ENCODE data around the gene SLK.

Gene SLK

DNA sequence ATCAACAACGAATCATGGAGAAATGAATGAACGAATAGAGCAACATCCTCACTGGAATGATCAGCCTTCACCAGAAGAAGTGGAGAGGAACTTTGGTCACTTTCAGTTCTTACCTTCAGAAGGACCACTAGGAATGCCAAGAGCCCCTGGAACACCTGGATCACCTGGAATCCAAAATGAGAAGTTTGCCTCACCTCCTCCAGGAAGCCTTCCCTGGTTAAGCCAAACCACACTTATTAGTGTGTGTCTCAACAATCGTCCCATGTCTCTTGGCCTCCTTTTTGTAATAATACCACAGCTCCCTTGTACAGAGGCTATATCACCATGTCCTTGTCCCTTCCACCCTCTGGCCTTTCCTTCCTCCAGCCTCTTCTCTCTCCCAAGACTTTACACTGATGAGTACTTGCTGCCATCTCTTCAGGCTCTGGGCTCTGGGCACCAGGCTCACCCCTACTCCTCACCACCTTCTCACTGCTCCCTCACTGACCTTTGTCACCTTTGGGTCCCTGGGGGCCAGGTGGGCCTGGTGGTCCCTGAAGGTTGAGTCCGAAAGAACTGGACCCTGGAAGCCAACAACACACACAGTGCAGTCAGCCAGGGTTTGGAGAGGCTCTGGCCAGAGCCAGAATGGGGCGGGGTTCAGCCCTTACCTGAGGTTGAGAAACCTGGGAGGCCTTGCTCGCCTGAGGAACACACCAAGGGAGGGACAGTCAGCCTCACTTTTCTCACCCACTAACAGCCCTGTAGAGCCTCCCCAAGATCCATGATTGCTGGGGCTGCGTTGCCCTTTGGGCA, 72.2 kb downstream of the SLK start:
- H3K27me3 ChIP-seq (ENCODE audit: control insufficient read depth in 1 of 2, insufficient read depth in 2 of 2, low read length in 2 of 2): no peaks in the 10 kb centered on the region
- no peak overlapping the region for H3K9ac ChIP-seq (ENCODE audit: low read length in 2 of 2)
- H3K9me3 ChIP-seq (ENCODE audit: control insufficient read depth in 2 of 2, low read length in 2 of 2): no peaks in the 10 kb centered on the region
- no peak overlapping the region for H3K4me3 ChIP-seq (ENCODE audit: low read length in 2 of 2)
- no peak overlapping the region for H3K27ac ChIP-seq (ENCODE audit: low read length)
- no peaks in the 10 kb centered on the region for H3K4me1 ChIP-seq (ENCODE audit: control insufficient read depth, insufficient read depth, low read length)
- no peaks in the 10 kb centered on the region for H3K36me3 ChIP-seq (ENCODE audit: control insufficient read depth in 2 of 2, insufficient read depth in 2 of 2, low read length in 2 of 2)

DNA sequence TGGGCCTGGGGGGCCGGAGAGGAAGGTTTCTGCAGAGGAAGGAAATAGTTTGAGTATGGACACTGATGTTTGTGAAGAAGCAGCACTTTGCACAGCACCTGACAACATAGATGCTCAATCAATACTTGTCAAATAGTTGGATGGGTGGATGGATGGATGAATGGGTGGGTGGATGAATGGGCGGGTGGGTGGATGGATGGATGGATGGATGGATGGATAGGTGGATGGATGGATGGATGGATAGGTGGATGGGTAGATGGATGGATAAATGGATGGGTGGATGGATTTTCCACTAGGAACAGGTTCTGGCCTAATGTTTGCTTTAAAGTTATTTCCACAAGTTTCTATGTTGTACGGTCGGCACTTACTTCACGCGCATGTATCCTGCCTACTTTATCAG, 73.4 kb downstream of the SLK start:
- H3K9me3 ChIP-seq (ENCODE audit: control insufficient read depth in 2 of 2, low read length in 2 of 2): no peaks in the 10 kb centered on the region
- H3K9ac ChIP-seq (ENCODE audit: low read length in 2 of 2): no peak overlapping the region
- H3K36me3 ChIP-seq (ENCODE audit: control insufficient read depth in 2 of 2, insufficient read depth in 2 of 2, low read length in 2 of 2): no peaks in the 10 kb centered on the region
- H3K27ac ChIP-seq (ENCODE audit: low read length): no peak overlapping the region
- no peak overlapping the region for H3K4me3 ChIP-seq (ENCODE audit: low read length in 2 of 2)
- no peaks in the 10 kb centered on the region for H3K27me3 ChIP-seq (ENCODE audit: control insufficient read depth in 1 of 2, insufficient read depth in 2 of 2, low read length in 2 of 2)
- H3K4me1 ChIP-seq (ENCODE audit: control insufficient read depth, insufficient read depth, low read length): no peaks in the 10 kb centered on the region

DNA sequence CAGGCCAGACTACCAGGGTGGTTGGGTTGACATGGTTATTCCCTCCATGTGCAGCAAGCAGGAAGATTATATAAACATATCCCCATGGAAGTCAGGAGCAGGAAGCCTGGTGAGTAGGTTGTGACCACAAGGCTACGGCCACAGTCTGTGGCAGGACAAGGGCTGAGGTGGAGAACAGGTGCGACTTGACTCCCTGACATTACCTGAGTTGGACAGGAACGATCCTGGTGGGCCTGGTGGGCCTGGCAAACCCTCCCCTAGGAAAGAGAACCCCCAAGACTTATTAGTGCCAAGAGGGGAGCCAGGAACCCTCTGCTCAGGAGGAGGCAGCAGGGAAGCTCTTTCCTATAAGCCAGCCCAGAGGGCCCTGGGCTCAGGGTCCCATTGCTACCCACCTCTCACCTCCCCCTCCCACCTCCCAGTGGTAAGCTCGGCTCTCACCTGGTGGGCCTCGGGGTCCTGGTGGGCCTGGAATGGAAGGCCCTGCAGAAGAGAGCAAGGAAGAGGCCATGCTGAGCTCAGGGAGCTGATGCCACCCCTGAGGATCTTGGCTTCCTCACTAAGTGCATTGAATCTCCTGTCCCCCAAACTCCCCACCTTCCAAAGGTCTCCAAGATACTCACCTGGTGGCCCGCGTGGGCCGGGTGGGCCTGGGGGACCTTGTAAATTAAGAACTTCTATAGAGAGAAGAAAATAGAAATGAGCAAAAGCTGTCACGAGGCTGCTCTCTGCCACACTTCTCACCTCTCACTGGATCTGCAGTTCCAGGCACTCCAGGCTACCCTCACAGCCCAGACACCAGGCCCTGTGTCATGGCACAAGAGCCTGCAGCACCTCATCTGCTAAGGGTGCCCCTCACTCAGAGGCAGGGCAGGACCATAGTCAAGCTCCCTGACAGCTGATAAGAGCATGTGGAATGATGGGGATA, 74.2 kb downstream of the SLK start:
- no peaks in the 10 kb centered on the region for H3K36me3 ChIP-seq (ENCODE audit: control insufficient read depth in 2 of 2, insufficient read depth in 2 of 2, low read length in 2 of 2)
- no peaks in the 10 kb centered on the region for H3K27me3 ChIP-seq (ENCODE audit: control insufficient read depth in 1 of 2, insufficient read depth in 2 of 2, low read length in 2 of 2)
- no peaks in the 10 kb centered on the region for H3K9me3 ChIP-seq (ENCODE audit: control insufficient read depth in 2 of 2, low read length in 2 of 2)
- H3K9ac ChIP-seq (ENCODE audit: low read length in 2 of 2): no peak overlapping the region
- H3K27ac ChIP-seq (ENCODE audit: low read length): no peak overlapping the region
- no peak overlapping the region for H3K4me3 ChIP-seq (ENCODE audit: low read length in 2 of 2)
- H3K4me1 ChIP-seq (ENCODE audit: control insufficient read depth, insufficient read depth, low read length): no peaks in the 10 kb centered on the region

DNA sequence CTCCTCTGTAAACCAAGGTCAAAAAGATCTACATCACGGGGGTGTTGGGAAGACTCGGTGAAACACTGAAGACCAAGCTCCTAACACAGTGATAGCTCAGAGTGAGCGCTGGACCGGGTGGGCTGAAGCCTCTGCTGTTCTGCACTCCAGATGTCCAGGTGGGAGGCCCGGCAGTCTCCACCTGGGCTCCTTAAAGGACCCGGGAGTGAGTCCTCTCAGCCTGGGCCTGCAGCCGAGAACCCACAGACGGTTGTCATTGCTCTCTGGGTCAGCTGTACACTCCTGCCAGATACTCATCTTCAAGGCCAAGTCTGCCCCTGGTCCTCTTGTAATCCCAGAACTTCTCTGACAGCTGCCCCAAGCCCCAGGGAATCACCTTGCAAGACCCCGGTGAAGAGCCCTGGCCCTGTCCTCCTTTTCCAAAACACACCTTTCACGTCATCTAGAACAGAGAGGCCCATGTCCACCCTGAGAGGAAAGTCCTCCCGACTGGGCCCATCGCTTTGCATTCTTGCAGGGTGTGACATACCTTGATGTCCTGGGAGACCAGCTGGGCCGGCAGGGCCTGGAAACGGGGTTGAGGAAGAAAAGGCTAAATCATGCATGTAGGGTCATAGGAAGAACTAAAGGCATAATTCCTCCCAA, 75.1 kb downstream of the SLK start:
- no peak overlapping the region for H3K9ac ChIP-seq (ENCODE audit: low read length in 2 of 2)
- H3K27ac ChIP-seq (ENCODE audit: low read length): no peak overlapping the region
- no peaks in the 10 kb centered on the region for H3K36me3 ChIP-seq (ENCODE audit: control insufficient read depth in 2 of 2, insufficient read depth in 2 of 2, low read length in 2 of 2)
- H3K4me1 ChIP-seq (ENCODE audit: control insufficient read depth, insufficient read depth, low read length): no peaks in the 10 kb centered on the region
- H3K9me3 ChIP-seq (ENCODE audit: control insufficient read depth in 2 of 2, low read length in 2 of 2): no peaks in the 10 kb centered on the region
- no peak overlapping the region for H3K4me3 ChIP-seq (ENCODE audit: low read length in 2 of 2)
- H3K27me3 ChIP-seq (ENCODE audit: control insufficient read depth in 1 of 2, insufficient read depth in 2 of 2, low read length in 2 of 2): no peaks in the 10 kb centered on the region

DNA sequence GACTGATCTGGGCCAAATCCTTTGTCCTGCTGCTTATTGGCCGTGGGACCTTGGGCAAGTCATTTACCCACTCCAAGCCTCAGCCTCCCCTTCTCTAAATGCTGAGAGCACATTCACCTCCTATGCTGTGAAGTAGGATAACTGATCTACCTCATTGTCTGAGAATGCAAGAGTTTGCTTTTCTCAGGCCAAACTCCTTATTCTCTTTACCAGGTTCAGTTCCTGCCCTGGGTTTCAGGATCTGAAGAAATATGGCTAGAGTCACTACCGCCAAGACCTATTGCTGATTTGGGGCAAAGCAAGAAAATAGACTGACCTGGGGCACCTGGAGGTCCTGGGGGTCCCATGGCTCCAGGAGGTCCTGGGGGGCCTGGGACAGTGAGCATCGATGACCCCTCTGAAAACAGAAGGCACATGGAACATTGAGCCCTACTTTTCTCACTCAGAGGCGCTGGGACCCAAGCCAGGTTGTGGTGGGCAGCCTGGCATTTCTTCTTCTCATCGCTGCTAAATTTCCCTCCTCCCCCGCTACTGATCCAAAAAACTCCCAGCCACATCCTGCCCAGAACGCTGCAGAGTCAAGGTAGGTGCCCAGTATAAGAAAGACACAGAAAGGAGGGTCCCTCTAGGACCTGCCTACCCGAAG, 76.4 kb downstream of the SLK start:
- no peaks in the 10 kb centered on the region for H3K36me3 ChIP-seq (ENCODE audit: control insufficient read depth in 2 of 2, insufficient read depth in 2 of 2, low read length in 2 of 2)
- no peaks in the 10 kb centered on the region for H3K27me3 ChIP-seq (ENCODE audit: control insufficient read depth in 1 of 2, insufficient read depth in 2 of 2, low read length in 2 of 2)
- H3K4me1 ChIP-seq (ENCODE audit: control insufficient read depth, insufficient read depth, low read length): no peaks in the 10 kb centered on the region
- no peak overlapping the region for H3K4me3 ChIP-seq (ENCODE audit: low read length in 2 of 2)
- H3K27ac ChIP-seq (ENCODE audit: low read length): no peak overlapping the region
- no peaks in the 10 kb centered on the region for H3K9me3 ChIP-seq (ENCODE audit: control insufficient read depth in 2 of 2, low read length in 2 of 2)
- H3K9ac ChIP-seq (ENCODE audit: low read length in 2 of 2): no peak overlapping the region

DNA sequence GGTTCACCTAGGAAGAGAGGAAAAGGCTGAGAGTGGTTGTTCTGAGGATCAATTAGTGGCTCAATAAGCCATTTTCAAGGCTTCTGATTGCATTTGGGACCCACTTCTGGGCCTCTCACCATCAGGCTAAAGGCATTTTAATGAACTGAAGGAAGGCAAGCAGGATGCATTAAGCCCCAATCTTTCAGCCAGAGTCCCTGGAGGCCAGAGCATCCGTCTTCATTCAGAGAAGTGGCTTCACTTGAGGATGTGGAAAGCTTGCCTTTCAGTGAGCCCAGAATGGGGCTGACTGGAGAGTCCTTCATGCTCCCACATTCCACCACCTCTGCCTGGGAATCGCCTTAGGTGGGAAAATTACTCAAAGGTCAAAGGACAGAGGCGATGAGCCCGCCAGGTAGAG, 76.9 kb downstream of the SLK start:
- Histone ChIP-seq H3K27ac (ENCODE audit: low read length) (no peak overlapping the region), H3K4me1 (ENCODE audit: control insufficient read depth, insufficient read depth, low read length) (no peaks in the 10 kb centered on the region), H3K36me3 (ENCODE audit: control insufficient read depth in 2 of 2, insufficient read depth in 2 of 2, low read length in 2 of 2) (no peaks in the 10 kb centered on the region), H3K27me3 (ENCODE audit: control insufficient read depth in 1 of 2, insufficient read depth in 2 of 2, low read length in 2 of 2) (peaks cover 0 to 1% of the 10 kb centered on the region in 2 donors), H3K4me3 (ENCODE audit: low read length in 2 of 2) (no peak overlapping the region), H3K9ac (ENCODE audit: low read length in 2 of 2) (no peak overlapping the region), H3K9me3 (ENCODE audit: control insufficient read depth in 2 of 2, low read length in 2 of 2) (no peaks in the 10 kb centered on the region)

DNA sequence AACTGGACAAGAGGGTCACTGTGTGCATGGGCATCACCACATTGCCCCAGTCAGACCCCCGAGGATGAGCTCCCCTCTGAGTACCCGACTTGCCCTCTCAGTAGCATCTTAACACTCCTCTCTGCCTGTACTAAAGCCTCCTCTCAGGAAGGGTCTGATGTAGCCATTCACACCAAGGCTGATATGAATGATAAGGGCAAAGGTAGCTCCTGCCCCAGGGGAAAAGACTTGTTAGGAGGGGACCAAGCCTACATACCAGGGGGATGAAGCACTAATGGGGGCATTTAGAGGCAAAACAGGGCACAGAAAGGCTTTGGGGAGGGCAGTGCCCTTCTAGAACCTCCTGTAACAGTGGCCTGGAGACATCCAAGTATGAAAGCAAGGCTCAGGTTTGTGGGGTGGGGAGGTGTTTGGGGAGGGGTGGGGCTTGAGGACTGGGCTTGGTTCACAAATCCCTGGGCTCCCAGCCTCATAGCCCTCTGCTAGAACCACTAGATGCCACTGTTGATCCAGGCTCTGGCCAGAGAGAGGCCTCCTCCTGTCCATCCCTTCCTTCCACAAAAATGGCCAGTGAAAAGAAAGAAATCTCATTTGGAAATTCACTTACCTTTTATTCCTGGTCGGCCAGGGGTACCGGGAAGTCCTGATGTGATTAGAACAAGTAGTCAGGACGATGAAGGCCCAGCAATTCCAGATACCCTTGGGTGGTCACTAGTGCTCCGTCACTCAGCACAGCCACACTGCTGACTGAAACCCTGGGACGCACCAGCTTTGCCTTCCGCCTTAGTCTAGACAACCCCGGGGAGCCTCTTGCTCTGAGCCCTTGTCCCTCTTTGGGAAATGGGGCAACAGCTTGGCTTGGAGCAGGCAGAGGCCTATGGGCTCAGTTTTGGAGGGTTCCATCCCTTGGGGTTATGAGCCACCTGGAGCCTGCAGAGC, 78.5 kb downstream of the SLK start:
- H3K27ac ChIP-seq (ENCODE audit: low read length): no peak overlapping the region

DNA sequence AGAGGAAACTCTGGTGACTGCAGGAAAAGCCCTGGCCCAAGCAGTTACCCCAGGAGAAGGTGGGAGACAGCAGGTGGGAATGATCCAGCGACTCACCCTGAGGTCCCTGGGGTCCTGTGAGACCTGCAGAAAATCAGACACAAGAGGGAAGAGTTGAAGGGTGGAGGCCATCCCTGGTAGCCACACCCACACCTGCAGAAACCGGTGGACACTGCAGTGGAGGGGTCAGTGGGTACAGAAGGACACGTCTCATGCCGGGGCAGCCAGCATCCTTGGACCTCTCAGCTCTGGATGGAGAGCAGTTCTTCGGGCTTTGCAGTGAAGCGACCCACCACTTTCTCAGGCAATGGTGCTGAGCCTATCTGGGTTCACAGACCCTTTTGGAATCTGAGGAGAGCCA, 79.7 kb downstream of the SLK start:
- no peak overlapping the region for H3K4me3 ChIP-seq (ENCODE audit: low read length in 2 of 2)
- H3K27ac ChIP-seq (ENCODE audit: low read length): no peak overlapping the region
- no peaks in the 10 kb centered on the region for H3K4me1 ChIP-seq (ENCODE audit: control insufficient read depth, insufficient read depth, low read length)
- H3K9ac ChIP-seq (ENCODE audit: low read length in 2 of 2): no peak overlapping the region
- no peaks in the 10 kb centered on the region for H3K36me3 ChIP-seq (ENCODE audit: control insufficient read depth in 2 of 2, insufficient read depth in 2 of 2, low read length in 2 of 2)
- peaks cover 0 to 2% of the 10 kb centered on the region in 2 donors for H3K27me3 ChIP-seq (ENCODE audit: control insufficient read depth in 1 of 2, insufficient read depth in 2 of 2, low read length in 2 of 2)
- H3K9me3 ChIP-seq (ENCODE audit: control insufficient read depth in 2 of 2, low read length in 2 of 2): no peaks in the 10 kb centered on the region

More for the DNA sequence above, 78.5 kb downstream of the SLK start:
- Histone ChIP-seq H3K36me3 (ENCODE audit: control insufficient read depth in 2 of 2, insufficient read depth in 2 of 2, low read length in 2 of 2) (no peaks in the 10 kb centered on the region), H3K4me1 (ENCODE audit: control insufficient read depth, insufficient read depth, low read length) (no peaks in the 10 kb centered on the region), H3K4me3 (ENCODE audit: low read length in 2 of 2) (no peak overlapping the region), H3K27me3 (ENCODE audit: control insufficient read depth in 1 of 2, insufficient read depth in 2 of 2, low read length in 2 of 2) (peaks cover 0 to 2% of the 10 kb centered on the region in 2 donors), H3K9me3 (ENCODE audit: control insufficient read depth in 2 of 2, low read length in 2 of 2) (no peaks in the 10 kb centered on the region), H3K9ac (ENCODE audit: low read length in 2 of 2) (no peak overlapping the region)

DNA sequence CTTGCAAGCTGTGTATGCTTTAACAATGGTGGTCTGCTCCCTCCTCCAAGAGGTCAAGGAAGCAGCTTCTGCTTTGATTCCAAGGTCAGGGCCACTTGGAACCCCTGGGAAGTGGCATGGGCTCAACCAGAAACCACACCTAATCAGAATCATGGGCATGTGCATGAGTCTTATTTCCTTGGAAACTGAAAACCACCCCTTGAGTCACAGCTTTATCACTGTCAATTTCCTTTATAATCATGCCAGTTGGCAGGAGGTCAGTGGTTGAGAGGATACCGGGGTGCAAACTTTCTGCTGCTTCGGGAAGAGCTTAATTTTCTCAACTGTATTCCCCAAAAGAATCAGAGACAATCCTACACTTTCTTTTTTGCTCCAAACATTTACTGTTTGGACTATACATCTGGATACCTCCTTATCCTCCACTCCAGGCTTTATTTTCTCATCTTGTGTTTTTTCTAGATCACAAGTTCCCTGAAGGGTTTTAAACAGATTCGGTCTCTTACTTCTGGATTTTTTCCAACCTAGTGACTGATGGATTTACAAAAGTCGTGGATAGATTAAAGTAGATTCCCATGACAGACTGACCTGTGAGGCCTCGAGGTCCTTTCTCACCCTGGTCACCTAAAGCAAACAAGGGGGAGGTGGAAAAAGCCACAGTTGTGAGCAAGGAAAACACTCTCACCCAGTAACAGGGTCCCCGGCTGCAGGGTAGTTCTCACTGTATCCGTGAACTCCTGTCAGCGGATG, 82.7 kb downstream of the SLK start:
- no peaks in the 10 kb centered on the region for H3K4me1 ChIP-seq (ENCODE audit: control insufficient read depth, insufficient read depth, low read length)
- H3K27me3 ChIP-seq (ENCODE audit: control insufficient read depth in 1 of 2, insufficient read depth in 2 of 2, low read length in 2 of 2): peaks cover 0 to 2% of the 10 kb centered on the region in 2 donors
- no peak overlapping the region for H3K9ac ChIP-seq (ENCODE audit: low read length in 2 of 2)
- no peak overlapping the region for H3K27ac ChIP-seq (ENCODE audit: low read length)
- H3K36me3 ChIP-seq (ENCODE audit: control insufficient read depth in 2 of 2, insufficient read depth in 2 of 2, low read length in 2 of 2): no peaks in the 10 kb centered on the region
- H3K4me3 ChIP-seq (ENCODE audit: low read length in 2 of 2): no peak overlapping the region
- no peaks in the 10 kb centered on the region for H3K9me3 ChIP-seq (ENCODE audit: control insufficient read depth in 2 of 2, low read length in 2 of 2)

Data from stomach smooth muscle (tissue), 2 donors.